ENCODE results near the gene UNC13A.

Gene UNC13A

DNA sequence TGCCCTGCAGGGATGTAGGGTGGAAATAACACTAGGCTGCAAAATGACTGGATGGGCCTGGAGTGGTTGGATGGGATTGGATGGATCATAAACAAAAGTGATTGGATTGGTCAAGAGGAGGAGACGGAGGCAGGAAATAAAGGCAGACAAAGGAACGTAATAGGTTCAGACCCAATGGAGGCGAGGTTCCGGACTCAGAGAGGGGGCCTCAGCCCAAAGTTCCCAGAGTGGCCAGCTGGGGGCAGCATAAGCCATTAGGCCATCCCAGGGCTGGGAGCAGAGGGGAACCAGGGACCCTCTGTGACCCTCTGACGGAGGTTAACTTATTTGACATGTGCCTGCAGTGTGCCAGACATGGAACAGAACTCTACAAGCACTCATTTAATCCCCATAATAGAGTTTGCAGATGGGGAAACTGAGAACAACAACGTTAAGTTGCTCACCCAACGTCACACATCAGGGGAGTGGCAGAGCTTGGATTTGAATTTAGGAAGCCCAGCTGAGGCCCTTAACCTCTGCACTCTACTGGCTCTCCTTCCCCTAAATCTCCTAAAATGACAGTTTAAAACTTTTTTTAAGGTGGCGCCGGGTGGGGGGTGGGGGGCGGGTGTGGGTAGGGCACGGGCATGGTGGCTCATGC lies 15.8 kb upstream of the UNC13A start:
- DNase-seq: peak; percentile 78

DNA sequence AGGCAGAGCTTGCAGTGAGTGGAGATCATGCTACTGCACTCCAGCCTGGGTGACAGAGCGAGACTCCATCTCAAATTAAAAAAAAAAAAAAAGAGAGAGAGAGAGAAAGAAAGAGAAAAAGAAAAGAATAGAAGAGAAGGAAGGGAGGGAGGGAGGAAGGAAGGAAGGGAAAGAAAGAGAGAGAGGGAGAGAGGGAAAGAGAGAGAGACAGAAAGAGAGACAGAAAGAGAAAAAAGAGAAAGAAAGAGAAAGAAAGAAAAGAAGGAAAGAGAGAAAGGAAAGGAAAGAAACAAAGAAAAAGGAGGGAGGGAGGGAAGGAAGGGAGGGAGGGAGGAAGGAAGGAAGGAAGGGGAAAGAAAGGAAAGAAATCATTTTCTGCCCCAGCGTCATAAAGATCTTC lies 7.0 kb upstream of the UNC13A start:
- no peak for DNase-seq

DNA sequence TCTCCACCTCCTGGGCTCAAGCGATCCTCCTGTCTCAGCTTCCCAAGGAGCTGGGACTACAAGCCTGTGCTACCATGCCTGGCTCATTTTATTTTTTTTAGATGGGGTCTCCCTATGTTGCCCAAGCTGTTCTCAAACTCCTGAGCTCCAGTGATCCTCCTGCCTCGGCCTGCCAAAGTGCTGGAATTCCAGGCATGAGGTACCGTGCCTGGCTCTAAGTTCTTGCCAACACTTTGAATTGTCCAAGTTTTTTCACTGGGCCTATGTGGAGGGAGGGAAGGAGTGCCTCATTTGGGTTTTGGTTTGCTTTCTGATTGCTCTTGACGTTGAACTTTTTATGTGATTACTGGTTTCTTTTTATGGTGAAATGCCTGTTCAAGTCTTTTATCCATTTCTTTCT lies 4.4 kb upstream of the UNC13A start:
- DNase-seq: no peak

DNA sequence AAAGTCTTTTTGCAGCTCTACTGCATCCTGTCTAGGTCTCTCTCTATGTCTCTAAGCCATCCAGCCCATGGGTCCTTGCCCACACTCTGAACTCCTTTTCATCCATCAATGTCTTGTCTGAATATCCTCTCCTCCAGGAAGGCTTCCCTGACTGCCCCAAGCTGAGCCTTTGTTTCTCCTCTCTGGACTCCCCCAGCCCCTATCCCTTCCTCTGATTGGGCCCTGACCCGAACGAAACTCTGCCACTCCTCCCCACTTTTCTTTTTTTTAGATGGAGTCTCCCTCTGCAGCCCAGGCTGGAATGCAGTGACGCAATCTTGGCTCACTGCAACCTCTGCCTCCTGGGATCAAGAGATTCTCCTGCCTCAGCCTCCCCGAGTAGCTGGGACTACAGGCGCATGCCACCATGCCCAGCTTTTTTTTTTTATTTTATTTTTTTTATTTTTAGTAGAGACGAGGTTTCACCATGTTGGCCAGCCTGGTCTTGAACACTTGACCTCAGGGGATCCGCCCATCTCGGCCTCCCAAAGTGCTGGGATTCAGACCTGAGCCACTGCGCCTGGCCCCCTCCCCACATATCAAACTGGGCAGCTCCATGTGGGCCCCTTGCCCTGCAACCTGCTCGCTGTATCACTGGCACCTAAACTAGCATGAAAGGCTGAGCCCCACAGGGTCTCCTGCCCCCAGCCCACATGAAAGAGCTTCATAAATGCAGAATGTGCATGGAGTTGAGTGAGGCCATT lies 870 bp upstream of the UNC13A start:
- DNase-seq: no peak

DNA sequence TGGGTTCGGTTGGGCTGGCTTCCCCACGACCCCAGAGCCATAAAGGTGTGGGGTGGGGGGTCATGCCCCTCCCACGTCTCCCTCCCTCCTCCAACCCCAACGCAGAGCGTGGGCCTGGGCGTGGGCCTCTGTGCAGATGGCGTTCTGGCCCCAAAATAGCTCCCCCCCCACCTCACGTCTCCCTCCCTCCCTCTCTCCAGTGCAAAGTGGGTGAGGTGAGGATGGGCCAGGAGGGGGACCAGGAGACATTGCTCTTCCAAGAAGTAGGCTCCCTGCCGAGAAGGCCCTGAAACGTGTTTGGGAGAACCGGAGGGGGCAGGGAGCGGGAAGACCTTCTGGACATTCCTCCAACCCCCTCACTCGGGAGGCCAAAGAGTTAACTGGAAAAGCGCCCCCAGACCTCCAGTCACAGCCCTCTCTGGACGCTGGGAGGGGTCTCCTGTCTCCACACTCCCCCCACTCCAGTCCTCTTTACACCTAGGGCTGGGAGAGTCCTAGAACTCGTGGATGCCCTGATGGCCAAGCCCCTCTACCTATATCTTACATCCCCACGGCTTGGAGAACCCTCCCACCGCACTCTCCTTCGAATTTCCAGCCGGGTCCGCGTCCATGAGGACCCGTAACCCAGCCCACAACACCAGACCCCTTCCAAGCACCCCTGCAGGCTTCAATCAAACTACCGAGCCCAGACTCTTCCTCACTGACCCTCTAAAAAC lies 855 bp downstream of the UNC13A start:
- no peak for DNase-seq

DNA sequence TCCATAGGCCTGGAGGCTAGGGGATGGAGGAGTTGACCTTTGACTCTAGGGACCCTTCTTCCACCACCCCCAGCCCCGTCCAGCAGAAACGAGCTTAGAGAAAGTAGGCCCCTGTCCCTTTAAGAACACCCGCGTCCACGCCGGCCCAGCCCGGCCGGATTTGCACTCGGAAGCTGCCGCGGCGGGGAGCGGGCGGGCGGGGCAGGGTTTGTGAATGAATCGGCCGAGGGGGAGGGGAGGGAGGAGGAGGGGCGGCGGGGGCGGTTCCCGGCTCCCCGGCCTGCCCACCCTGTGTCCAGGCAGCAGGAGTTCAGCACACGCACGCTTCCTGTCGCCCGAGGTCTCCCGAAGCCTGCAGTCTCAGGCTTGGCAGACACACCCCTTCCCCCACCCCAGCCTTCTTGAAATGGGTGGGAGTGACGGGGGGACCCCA lies 1.5 kb downstream of the UNC13A start:
- DNase-seq: no peak

DNA sequence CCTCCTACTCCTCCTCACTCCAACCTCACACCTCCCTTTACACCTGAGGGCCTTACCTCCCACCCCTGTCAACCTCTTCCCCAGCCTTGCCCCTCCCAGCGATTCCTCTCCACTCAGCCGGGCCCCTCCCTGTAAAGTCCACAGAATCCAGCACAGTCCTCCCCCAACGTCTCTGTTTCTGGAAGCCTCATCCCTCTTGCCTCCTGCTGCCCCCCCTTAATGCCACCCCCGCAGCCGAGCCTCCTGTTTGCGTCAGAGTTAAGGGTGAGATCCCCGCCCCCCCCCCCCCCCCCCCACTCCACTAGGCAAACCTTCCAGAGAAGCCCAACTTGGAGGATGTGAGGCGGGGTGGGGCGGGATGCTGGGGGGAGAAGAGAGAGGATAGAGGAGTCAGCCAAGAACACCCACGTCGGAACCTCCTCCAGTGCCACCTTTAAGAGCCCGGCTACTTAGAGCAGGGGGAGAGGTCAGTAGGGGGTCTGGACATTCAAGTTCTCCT lies 2.1 kb downstream of the UNC13A start:
- no peak for DNase-seq

DNA sequence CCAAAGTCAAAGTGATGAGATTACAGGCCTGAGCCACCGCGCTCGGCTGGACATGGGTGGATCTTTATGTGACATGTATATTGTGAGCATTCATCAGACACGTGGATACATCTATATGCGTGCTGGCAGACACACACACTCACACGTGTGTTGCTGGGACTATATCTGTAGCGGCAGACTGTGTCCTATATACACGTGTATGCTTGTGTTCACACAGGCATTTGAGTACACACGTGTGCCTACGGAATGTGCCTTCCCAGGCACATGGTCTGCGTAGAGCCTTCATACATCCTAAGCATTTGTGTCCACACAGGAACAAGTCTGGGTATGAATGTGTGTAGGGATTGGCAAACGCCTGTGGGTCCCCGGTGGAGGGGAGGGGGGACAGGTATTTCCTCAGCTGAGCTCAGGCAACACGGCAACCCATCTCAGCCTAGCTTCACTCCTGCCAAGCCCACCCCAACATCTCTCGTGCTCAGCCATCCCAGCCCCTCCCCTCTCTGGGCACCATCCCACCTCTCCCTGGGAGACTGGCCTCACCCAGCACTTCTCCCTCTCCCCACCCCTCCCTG lies 2.6 kb downstream of the UNC13A start:
- DNase-seq: no peak

DNA sequence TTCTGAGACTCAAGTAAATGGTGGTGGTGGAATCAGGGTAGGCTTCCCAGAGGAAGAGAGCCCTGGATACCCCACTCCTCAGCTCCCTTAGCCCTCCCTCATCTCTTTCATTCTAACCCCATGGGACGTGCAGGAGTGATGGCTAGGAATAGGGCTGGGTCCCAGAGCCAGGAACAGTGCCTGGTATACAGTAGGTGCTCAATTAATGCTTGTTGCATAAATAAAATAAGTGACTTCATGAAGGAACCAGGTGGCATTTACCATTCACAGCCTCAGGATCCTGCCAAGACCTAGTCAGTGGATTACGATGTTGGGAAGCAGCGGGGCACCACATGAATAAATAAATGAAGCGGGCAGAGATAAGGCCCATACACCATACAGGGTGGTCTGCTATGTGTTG lies 3.9 kb downstream of the UNC13A start:
- DNase-seq: no peak

DNA sequence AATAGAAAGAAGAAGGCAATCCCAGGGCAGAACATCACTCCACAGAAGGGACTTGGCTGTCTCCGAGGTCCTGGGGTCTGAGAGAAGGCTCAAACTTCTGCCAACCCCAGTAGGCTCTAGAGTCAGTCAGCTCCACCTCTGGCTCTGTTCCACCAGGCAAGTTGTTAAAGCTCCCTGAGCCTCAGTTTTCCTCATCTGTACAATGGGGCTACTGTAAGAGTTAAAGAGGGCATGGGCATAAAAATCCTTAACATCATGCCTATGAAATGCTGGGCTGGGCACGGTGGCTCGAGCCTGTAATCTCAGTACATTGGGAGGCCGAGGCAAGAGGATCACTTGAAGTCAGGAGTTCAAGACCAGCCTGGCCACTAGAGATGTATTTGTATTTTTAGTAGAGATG lies 5.1 kb downstream of the UNC13A start:
- no peak for DNase-seq

DNA sequence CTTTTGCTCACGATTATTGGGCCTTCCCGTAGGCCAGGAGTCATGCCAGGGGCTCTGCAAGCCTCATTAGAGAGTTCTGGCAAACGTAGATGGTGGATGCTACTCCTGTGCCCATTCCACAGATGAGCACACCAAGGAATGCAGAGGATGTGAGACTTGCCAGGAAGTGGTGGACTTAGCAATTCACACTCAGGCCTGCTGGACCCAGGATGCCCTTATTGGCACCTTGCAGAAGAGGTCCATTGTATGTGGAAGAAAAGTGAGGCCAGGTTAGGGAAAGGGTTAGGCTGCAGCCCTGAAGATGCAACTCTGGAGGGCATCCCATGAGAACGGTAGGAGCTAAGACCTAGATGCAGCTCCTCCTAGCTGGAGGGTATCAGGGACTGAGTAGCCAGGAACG lies 5.9 kb downstream of the UNC13A start:
- DNase-seq: no peak

DNA sequence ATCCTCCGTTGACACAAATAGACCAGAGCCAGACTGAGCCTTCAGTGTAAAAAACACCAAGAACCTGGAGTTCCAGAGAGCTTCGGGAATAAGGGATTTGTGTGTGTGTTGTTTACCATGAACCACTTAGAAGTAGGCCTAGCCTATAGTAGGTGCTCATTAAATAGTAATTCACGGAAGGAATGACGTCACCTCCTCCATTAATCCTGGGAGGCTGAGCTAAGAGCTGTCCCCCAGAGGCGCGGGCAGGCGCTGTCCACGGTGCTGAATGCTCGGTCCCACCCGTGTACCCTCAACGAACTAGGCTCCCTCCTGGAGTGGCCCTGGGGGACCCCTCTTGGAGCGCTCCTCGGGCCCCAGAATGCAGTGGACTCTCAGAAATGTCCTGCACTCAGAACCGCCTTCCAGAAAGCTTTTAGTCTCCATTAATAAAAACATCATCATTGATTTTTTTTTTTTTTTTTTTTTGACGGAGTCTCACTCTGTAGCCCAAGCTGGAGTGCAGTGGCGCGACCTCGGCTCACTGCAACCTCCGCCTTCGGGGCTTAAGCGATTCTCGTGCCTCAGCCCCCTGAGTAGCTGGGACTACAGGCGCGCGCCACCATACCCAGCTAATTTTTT lies 6.5 kb downstream of the UNC13A start:
- peak; percentile 29 for DNase-seq

DNA sequence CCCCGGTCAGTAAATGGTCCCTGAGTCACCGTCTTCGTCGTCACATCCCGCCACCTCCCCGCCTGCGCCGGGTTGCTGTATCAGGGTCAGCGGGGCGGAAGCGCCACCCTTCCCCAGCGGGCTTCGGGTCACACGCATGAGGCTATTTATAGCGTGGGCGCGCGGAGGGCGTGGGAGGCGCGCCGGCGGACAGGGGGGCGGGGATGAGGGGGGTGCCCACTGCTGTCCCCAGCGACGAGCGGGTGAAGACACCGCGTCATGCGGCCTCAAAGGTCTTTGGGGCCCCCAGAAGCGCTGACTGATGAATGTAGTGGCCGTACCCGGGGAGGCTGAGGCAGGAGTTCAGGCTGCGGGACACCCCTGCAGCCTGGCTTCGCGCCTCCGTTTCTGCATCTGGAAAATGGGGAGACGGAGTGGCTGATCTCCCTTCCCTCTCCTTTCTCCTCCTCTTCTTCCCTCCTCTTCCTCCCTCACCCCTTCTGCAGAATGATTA lies 7.9 kb downstream of the UNC13A start:
- peak; percentile 47 for DNase-seq

DNA sequence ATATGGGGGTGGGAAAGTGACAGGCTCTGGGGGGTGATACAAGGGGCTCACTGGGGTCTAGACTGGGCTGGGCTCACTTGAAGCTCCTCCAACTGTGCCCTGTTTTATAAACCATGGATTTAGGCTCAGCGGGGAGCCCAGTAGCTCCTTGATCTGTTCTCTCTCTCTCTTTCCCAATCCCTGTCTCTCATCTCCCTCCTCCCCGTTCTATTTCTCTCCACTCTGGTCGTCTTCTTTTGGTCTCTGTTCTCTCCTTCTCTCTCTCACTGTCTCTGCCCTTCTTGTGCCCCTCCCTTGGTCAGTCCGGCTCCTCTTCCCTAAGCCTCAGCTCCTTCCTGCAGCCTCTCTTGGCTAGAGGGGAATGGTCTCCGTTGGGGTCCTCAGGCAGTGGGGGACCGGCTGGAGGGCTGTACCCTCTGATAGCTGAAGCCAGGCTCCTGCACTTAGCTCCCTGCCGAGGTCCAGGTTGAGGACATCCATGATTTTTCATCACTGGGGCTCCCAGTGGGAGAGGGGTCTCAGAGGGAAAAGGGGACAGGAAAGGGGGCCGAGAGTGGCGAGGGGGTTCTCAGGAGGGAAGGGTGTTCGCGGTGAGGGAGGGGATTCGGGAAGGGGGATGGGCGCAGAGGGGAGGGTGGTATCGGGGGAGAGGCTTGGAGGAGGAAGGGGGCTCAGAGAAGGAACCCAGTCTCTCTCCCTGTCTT lies 8.5 kb downstream of the UNC13A start:
- DNase-seq: no peak

DNA sequence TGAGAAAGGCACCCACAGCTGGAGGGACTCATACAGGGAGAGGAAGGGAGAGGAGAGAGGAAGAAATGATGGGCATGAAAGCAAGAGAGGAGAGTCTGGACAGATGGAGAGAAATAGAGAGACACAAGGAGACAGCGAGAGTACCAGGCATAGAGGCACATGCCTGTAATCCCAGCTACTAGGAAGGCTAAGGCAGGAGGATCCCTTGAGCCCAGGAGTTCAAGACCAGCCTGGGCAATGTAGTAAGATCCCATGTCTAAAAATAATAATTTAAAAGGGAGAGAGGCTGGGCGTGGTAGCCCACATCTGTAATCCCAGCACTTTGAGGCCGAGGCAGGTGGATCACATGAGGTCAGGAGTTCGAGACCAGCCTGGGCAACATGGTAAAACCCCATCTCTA lies 9.3 kb downstream of the UNC13A start:
- no peak for DNase-seq

DNA sequence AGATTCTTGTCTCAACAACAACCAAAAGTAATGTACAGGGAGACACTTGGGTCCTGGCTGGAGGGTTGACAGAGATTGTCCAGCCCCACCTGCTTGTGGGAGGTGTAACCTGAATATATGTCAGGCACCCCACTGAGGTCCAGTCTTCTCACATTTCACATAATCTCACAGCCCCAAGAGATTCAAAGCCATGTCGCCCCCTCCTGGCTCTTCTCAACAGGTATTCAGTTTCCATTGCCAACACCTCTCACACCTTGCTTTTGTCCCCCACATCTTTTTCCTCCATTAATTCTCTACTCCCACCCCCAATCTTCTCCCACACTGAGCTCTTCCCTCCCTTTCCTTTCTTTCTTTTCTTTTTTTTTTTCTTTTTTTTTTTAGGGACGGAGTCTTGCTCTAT lies 11.2 kb downstream of the UNC13A start:
- DNase-seq: no peak

DNA sequence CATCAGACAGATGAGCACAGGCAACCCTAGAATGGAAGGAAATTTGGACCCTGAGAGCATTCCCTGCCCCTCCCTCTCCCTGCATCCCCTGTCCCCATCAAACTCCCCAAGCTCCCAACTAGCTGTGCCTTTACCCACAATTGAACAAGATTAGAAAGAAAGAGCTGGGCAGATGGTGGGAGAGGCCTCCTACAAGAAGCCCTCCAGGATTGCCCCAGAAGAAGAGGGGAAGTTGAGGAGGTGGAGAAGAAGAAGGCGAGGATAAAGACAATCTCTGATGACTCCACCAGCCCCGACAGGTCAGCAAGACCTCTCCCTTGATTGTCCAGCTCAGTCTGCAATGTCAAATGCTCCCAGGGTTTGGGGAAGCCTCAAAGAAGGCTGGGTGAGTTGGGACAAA lies 11.9 kb downstream of the UNC13A start:
- no peak for DNase-seq

DNA sequence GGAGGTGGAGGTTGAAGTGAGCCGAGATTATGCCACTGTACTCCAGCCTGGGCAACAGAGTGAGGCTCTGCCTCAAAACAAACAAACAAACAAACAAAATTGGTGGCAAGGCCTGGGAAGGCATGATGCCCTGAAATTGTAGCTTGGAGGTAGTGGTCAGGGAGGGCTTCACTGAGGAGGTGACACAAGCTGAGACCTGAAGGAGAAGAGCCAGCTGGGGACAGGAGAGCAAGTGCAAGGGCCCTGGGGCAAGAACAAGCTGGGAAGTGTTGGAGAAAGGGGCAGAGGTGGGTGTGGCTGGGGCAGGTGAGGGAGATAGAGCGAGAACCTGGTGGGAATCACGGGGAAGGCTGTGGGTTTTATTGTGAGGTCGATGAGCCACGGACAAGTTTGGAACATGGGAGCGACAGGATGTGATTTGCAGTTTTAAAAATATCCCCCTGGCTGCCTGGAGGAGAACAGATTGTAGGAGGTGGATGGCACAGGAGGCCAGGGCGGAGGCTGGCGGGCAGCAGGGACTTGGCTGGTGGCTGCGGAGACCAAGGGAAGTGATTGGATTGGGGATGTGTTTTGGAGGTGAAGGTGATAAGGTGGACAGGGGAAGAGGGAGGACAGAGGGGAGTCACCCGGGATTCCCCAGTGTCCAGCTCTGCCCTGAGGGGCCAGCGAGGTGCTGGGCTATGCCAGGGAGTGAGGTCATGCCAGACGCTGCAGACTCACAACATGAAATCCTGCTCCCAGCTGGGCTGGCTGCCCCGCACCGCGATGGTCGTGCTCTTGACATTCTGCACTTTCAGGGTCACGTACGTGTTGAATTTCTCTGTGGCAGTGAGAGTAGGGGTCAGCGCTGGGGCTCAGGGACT lies 14.0 kb downstream of the UNC13A start:
- DNase-seq: no peak

DNA sequence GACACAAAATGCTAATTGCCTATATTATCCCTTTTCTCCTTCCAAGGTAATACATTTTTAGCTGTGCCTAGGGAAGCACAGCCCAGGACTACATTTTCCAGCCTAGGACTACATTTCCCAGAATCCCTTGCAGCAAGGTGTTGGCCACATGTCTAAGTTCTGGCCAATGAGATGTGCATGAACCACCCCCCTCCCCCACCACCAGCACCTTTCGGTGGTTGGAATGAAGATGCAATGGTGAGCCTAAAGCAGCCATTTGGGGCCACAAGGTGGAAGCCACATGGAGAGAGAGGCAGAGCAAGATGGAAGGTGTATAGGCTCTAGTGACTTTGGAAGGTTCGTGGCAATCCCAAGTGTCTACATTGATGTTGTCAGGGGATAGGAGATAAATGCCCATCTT lies 16.2 kb downstream of the UNC13A start:
- DNase-seq: peak; percentile 11

DNA sequence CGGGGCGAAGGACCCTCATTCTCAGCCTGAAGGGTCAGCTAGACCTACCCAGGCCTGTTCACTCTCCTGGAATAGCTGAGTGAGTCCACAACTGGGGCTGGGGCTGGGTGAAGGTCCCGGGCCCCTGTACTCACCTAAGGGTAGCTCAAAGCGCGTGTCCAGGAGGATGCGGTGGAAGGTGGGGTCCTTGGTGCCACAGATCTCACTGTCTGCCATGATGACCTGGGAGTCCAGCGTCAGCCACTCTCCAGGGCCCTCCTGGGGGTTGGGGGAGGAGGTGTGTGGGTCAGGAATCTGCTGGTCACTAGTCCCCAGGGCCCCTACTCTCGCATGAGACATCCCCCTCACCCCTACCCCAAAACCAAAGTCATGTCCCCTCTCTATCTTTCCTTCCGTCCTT lies 18.7 kb downstream of the UNC13A start:
- no peak for DNase-seq

DNA sequence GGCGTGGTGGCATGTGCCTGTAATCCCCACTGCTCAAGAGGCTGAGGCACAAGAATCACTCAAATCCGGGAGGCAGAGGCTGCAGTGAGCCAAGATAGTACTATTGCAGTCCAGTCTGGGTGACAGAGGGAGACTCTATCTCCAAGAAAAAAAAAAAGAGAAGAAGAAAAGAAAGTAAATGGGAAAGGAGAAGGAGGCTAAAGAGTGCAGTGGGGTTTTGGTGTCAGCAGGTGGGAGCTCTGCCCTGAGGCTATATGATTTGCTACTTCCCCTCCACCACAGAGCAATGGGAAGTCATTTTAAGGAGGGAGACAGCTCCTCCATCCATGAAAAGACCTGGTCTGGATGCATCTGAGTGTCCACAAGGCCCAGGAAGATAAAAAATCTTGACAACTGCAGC lies 23.1 kb downstream of the UNC13A start:
- no peak for DNase-seq

Data from activated naive CD4-positive, alpha-beta T cell treated with Interleukin-2 at 50 U/mL for 16 hours (primary cell).